ENCODE data around the gene RNF225.
"Not testable (repeated sequence)": the region's sequence is repeated elsewhere in the genome, so short reads cannot be mapped to it uniquely, and the experiment has no call there.

Gene RNF225

DNA sequence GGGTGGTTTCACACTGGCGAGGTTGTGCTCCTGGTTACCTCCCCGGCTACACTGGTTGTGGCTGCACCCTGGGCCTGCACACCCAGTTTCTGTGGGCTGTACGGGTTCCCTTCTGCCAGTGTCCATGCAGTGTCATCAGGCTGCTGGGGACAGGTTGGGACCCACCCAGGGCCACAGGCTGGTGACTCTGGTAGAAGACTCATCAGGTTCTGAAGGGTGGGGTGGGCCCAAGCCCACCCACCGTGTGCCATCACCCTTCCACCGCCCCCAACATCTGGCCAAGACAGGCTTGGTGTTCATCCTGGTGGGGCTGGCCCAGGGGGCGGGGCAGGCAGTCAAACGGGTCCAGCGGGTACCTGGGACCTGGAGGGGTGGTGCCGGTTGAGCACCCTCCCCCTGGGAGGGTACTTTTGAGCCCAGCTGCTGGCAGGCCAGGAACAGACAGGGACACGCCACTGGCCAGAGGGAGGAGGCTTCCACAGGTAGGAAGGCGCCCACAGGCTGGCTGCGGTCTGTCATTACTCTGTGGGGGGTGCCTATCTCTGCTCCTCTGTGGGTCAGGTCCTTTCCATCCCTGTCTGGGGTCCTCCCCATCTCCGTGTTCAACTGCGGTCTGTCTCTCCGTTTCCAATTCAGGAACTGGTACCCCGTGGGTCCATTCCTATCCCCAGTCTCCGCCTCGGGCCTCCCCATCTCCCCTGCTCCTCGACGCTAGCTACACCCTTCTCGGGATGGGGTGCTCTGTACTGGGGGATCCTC, at the start of gene RNF225:
TSS of gene RNF225 (plus strand) at position 437 of the 759 bp plus-strand sequence. CDS start 434 bp downstream, outside the sequence.
- TF ChIP-seq GATA1 (IDR thresholded peaks at IDR 0.05; ENCODE audit: low read depth, low read length) (no peak), POLR2A (IDR thresholded peaks at IDR 0.05; ENCODE audit: low read length) (peak; percentile 53)
- no peak for DNase-seq

DNA sequence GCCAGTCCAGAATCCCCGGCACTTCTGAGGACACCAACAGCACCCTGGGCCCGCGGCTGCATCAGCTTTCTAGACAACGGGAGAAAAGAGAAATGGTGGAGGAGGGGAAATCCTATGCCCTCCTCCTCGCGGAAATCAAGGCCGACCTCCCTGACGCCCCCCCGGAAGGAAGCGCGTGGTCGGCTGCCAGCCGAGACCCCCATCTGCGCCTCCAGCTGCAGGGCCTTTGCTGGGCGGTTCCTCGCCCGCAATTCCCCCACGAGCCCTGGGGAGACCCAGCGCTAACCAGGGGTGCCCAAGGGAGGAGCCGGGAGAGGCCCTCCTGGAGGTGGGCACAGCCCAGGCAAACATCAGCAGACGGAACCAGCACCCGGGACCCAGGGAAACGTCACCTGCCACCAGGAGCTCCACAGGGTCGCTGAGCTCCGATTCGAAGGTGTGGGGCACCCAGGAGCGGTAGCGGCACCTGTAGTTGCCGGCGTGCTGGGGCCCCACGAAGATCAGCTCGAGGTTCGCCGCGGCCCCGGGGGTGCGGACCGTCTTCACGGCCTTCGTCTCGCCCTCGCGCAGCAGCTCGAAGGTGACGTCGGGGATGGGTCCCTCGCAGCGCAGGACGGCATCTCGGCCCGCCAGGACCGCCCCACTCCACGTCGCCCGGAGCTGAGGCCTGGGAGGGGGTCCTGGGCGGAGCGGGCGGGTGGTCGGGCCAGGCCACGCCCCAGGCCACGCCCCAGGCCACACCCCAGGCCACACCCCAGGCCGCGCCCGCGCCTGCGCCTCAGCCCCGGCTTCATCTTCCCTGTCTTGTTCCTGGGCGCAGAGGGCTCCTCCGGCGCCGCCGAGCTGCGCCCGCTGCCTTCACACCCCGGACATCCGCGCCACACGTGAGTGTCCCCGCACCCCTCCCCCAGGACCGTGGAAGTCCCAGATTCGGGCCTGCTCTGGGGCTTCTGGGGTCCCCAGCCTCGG, 48.2 kb upstream of the RNF225 start:
- no peak for DNase-seq
- no peak for TF ChIP-seq POLR2A (IDR thresholded peaks at IDR 0.05; ENCODE audit: low read length)
- TF ChIP-seq GATA1 (IDR thresholded peaks at IDR 0.05; ENCODE audit: low read depth, low read length), result no peak

DNA sequence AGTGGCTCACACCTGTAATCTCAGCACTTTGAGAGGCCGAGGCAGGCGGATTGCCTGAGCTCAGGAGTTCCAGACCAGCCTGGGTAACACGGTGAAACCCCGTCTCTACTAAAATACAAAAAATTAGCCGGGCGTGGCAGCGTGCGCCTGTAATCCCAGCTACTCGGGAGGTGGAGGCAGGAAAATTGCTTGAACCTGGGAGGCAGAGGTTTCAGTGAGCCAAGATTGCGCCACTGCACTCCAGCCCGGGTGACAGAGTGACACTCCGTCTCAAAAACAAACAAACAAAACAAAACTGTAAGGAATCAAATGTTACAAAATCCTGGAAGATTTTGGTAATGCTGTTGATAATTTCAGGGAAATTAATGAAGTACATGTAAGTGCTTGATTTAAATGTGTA, 47.4 kb upstream of the RNF225 start:
- not testable (repeated sequence) for DNase-seq

DNA sequence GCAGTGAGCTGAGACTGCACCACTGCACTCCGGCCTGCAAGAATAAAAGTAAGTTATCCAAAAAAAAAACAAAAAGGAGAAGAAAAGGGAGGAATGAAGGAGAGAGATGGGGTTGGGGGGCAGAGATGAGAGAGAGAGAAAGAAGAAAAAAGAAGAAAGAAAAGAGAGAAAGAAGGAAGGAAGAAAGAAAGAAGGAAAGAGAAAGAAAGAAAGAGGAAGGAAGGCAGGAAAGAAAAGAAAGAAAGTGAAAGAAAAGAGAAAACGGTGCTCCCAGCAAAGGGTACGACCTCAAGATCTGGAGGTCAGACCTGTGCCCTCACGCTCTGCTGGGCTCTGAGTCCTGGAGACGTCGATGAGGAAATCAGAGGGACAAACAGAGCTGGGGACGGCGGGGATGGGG, 45.9 kb upstream of the RNF225 start:
- no peak for TF ChIP-seq POLR2A (IDR thresholded peaks at IDR 0.05; ENCODE audit: low read length)
- TF ChIP-seq GATA1 (IDR thresholded peaks at IDR 0.05; ENCODE audit: low read depth, low read length), result no peak
- DNase-seq, result no peak

DNA sequence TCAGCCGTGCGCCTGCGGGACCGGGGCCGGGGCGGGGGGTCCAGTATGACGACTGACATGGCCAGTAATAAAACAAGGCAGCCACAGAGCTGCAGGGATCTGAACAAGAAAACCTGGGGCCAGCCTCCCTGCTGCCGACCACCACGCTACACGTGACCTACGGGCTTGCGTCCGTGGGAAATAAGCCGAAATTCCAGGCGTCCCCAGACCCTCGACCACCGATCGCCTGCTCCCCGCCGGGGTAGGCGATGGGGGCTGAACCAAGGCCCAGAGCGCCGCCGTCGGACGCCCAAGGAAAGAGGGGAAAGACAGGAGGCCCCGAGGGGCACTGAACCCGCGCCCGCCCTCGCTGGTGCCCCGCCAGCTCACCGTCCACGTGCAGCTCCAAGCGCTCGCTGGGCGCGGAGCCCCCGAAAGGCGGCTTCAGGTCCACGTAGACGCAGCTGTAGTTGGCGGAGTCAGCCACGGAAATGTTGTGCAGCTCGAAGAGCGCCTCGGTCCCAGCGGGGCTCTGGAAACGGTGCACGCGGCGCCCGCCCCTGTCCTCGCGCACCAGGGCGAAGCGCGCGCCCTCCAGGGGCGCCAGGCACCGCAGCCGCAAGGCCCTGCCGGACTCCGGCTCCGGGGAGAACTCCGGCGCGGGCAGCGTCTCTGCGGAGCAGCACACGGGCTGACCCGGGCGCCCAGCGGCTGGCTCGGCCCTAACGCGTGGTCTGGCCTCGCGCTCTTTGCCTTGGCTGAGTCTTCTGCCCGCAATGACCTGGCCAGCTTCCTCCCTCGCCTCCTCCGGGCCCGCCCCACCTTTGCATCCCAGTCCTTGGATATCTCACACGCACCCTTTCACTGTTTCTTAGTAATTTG, 45.2 kb upstream of the RNF225 start:
- TF ChIP-seq GATA1 (IDR thresholded peaks at IDR 0.05; ENCODE audit: low read depth, low read length) (no peak), POLR2A (IDR thresholded peaks at IDR 0.05; ENCODE audit: low read length) (no peak)
- DNase-seq, result peak; percentile 32 to 49

DNA sequence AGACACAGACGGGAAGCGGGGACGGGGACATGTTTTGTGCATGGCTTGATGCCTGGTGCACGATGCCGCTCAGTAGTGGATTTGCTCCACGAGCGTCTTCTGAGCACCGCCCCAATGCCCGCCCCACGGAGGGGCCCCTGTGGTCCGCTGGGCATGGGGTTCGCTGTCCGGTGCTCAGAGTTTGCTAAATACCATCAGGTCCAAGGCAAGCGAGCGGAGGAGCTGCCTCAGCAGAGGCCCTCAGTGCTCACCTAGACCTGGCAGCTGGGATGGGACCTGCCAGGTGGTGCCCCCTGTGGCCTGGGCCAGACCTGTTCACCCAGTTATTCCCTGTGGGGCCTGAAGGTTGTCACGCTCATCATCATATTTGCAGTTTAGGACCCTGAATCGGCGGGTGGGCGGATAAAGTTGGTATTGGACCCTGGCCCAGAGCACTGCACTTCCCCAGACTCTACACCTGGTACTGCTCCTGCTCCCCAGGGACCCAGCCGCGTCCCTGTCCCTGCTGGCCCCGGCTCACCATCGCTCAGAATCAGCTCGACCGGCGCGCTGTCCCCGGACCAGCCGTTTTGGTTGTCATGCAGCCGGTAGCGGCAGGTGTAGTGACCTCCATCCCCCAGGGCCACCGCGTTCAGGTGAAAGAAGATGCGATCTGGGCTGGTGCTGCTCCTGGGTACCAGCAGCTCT, 44.4 kb upstream of the RNF225 start:
- no peak for DNase-seq
- TF ChIP-seq POLR2A (IDR thresholded peaks at IDR 0.05; ENCODE audit: low read length) (no peak), GATA1 (IDR thresholded peaks at IDR 0.05; ENCODE audit: low read depth, low read length) (no peak)

DNA sequence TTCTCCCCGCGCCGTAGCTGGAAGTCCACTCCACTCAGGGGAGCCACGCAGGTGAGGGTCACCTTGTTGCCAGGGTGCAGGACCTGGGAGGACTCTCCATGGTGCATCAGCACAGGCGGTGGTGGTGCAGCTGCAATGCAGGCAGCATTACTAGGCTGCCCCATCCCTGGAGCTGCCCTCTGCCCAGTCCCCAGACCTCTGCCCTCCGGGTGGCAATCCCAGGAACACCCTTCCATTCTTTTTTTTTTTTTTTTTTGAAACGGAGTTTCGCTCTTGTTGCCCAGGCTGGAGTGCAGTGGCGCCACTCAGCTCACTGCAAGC, 43.9 kb upstream of the RNF225 start:
- TF ChIP-seq GATA1 (IDR thresholded peaks at IDR 0.05; ENCODE audit: low read depth, low read length) (no peak), POLR2A (IDR thresholded peaks at IDR 0.05; ENCODE audit: low read length) (no peak)
- DNase-seq, result no peak

DNA sequence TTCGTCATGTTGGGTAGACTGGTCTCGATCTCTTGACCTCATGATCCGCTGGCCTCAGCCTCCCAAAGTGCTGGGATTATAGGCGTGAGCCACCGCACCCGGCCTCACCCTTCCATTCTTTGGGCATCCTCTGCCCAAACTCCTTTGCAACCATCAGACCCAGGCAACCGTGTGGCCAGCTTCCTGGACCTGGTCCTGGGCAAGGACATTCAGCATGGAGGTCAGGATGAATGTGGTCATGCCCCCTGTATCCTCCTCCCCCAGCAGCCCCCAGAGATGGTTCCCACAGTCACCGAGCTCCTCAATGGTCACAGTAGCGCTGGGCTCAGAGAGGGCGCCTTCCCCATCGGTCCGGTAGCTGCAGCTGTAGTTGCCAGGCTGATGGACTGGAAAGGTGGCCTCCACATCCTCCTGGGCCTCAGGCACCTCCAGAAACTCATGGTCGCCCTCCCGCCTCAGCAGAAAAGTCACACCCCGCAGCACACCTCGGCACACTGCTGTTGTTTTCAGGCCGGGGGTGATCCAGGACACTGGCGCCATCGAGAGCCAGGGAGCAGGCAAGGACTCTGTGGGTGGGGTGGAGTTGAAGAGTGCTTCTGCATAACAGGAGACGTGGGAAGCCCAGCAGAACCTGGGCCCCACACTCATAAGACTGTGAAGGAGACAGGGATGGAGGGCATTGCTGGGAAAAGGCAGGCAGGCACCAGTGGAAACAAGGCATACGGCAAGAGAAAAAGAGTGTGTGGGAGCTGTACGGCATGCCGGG, 43.3 kb upstream of the RNF225 start:
- DNase-seq, result no peak
- TF ChIP-seq POLR2A (IDR thresholded peaks at IDR 0.05; ENCODE audit: low read length) (no peak), GATA1 (IDR thresholded peaks at IDR 0.05; ENCODE audit: low read depth, low read length) (no peak)

DNA sequence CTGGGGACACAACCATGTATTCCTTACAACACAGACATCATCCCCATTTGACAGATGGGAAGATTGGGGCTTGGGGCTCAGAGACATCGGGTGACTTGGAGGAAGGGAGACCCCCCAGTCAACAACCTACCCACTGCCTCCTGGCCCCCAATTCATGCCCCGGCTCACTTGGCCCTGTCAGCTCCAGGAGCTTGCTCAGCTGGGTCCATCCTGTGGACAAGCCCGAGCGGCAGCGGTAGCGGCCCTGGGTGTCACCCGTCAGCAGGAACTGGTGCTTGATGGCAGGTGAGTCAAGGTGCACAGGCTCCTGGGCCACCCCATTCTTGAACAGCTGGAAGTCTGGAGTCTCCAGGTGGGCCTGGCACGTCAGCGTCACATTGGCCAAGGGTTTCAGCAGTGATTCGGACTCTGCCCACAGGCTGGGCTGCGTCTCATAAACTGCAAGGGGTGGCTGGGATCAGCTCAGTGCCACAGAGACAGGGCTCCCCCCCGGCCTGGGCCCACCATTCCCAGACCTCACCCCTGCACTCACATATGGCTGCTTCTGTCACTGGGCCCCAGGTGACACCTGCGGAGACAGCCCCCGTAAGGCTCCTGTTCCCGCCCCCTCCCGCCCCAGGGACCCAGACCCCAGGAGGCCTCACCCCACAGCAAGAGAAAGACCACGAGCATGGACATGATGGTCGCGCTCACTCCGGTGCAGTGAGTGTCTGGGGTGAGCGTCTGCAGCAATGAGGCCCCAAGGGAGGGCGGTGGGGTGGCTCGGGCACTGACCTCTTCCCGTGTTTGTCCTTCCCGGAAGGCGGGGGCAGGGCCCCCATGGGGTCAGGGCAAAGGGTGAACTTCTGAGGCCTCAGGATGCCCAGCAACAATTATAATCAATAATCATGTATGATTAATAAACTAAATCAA, 42.4 kb upstream of the RNF225 start, which contains the start of gene A1BG:
TSS of gene A1BG (minus strand) at position 733 of the 912 bp plus-strand sequence. CDS start at position 678, 55 bp downstream.
- TF ChIP-seq GATA1 (IDR thresholded peaks at IDR 0.05; ENCODE audit: low read depth, low read length) (no peak), POLR2A (IDR thresholded peaks at IDR 0.05; ENCODE audit: low read length) (no peak)
- no peak for DNase-seq

DNA sequence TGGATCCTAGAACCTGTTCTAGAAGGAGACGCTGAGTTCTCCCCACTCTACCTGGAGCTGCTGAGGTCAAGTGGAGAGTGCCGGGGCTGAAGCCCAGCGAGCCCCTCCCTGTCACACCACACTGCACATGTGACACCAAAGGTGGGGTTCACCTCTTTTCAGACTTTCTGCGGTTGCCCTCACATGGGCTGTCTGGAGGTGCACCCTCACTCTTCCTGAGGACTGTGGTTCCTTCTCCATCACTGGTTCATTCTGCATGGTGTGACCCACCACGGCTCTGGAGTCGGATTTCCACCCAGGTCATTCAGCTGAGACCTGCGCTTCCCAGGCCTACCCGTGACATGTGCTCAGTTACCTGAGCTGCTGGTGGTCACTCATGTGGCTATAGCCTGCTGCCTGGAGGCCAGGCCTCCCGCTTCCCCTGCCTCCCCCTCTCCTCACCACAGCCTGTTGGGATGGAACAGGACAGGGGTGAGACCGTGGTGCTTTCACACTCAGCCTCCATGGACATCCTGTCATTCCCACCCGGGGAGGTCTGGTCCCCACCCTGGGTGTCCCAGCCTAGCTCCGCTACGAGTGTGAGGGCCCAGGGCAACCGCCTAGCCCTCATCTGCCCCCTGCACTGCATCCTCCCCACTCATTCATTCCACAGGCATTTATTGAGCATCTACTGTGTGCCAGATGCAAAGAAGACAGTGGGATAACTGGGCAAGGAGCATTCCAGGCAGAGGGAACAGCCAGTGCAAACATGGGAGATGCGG, 41.6 kb upstream of the RNF225 start:
- DNase-seq, result no peak
- no peak for TF ChIP-seq GATA1 (IDR thresholded peaks at IDR 0.05; ENCODE audit: low read depth, low read length)
- TF ChIP-seq POLR2A (IDR thresholded peaks at IDR 0.05; ENCODE audit: low read length), result no peak

DNA sequence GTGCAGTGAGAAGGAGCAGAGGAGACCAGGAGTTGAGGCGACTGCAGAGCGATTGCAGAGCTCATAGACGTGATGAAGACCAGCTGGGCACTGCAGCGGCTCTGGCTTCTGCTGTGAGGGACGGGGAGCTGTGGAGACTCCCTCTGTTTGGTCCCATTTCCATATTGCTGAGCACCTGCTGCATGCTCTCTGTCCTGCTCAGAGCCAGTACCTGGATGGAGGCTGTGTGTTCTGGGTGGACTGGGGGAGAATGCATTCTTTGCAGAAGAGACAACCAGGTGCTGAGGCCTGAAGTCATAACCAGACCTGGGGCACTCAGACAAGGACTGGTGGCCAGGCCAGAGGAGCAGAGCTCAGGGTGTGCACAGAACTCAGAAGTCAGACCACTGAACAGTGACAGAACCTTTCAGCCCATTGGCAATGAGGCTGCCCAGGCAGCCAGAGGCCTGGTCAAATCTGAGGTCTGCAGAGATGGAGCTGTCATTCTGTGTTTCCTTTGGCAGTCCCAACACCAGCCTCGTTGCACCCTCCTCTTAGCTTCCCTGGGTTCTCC, 40.9 kb upstream of the RNF225 start:
- TF ChIP-seq GATA1 (IDR thresholded peaks at IDR 0.05; ENCODE audit: low read depth, low read length) (no peak), POLR2A (IDR thresholded peaks at IDR 0.05; ENCODE audit: low read length) (no peak)

More for the DNA sequence above, 40.9 kb upstream of the RNF225 start:
- DNase-seq, result no peak

Measured in erythroblast (primary cell).